Stimulated activated CD8-positive, alpha-beta memory T cell treated with anti-CD3 and anti-CD28 coated beads, Interleukin-7, amount 100 ng/mL, for 24 hours (primary cell): ENCODE data around the gene LRRC4.
A peak's percentile ranks its signal among the peaks of the same experiment; 100 is the strongest.

Source experiments
- DNase-seq: peaks from one replicate; pipeline ENCODE4 v3.0.0-alpha.2; 2020; ENCODE audit warnings: low read depth

LRRC4 gene

DNA sequence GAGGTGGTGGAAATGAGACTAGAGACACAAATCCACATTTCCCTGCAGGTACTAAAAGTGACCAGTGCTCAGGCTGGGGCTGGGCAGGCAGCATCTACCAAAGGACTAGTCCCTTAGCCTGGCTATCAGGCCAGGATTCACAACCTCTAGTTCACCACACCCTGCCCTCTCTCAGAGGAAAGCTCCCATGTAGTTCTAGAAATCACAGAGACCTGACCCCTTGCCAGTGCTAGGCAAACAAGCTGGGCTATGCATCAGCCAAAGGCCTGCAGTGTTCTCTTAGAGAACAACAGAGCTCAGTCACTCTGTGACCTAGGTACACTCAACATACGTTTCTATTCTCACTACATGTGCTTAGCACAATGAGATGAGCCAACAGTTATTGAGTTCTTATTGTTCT, 26.7 kb upstream of the LRRC4 start:
- no peak for DNase-seq

- no peak for DNase-seq
These were observed 25.7 kb upstream of the LRRC4 start for GRCh38 chr7:128056901-128057300.

GRCh38 chr7:128055637-128056036, 24.4 kb upstream of the LRRC4 start:
- no peak for DNase-seq

GRCh38 chr7:128054511-128054910, 23.3 kb upstream of the LRRC4 start:
- no peak for DNase-seq

- DNase-seq: no peak
These were observed 22.8 kb upstream of the LRRC4 start for GRCh38 chr7:128053991-128054390.

- no peak for DNase-seq
These were observed 21.8 kb upstream of the LRRC4 start for GRCh38 chr7:128053023-128053422.

DNA sequence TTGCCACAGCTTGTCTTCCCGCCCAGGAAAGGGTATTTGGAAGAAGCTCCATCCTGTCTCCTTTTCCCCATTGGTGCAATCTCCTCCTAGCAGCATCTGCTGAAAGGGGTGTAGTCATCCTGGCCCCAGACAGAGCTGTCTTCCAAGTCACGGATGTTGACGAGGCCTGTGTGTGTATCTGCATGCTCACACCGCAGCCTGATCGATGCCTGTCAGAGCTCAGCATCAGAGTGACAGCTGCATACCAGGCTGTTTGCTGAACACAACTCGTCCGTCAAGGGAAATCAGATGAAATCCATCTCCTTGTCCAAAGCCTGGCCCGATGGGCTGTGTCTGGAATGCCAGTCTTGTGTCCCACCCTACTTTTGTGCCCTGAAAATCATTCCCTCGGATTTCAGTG, 21.2 kb upstream of the LRRC4 start:
- no peak for DNase-seq

GRCh38 chr7:128045766-128046165, 14.5 kb upstream of the LRRC4 start:
- no peak for DNase-seq

- DNase-seq: no peak
These were observed 13.9 kb upstream of the LRRC4 start for GRCh38 chr7:128045158-128045557.

DNA sequence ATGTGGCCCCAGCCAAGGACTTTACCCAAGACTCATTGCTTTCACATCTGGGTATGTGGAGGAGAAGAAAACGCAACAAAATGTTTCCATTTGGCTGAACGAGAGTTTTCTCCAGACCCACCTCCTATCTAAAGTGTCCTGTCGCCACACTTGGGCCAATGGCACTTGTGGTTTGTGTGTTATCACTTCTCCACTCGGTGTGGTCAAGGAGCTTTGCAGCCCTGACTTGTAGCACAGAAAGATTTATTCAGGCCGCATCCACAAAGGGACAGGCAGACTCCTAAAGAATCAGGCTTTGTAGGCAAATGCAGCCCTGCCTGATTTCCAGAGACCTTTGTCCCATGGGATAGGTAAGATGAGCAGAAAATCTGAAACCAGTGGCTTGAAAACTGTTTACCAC, 12.8 kb upstream of the LRRC4 start:
- DNase-seq: no peak

DNA sequence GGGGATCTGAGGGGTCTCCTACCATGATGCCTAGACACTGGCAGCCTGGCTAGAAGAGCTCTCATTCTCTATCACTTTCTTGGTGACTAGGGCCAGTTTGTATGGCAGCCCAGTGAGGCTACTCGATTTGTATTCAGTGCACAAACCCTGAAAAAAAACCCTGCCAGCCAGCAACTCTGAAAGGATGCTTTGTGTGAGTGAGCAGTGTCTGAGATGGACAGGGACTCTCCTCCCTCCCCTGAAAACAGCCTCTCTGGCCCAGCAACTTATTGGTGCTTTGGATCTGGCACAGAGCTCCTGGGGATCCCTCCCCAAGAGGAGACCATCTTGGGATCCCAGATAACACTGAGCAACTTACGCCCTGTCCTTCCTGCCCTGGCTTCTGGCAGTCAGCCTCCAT, 10.8 kb upstream of the LRRC4 start:
- DNase-seq: no peak

DNA sequence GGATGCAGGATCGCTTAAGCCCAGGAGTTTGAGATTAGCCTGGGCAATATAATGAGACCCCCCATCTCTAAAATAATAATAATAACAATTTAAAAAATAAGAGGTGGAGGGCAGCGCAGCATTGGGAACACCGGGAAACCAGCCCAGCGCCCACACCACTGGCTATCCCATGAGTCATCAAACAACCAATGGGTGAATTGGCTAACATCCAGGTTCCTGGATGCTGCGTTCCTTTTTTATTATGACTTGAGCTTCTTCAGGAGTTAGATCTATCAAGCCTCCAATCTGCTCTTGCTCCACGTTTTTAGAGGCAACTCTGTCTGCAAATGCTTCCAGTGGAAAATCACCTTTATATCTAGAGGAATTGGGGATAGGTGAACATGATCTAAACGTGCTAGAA, 10.0 kb upstream of the LRRC4 start:
- DNase-seq: no peak

GRCh38 chr7:128040205-128040604, 9.0 kb upstream of the LRRC4 start:
- DNase-seq: no peak

DNA sequence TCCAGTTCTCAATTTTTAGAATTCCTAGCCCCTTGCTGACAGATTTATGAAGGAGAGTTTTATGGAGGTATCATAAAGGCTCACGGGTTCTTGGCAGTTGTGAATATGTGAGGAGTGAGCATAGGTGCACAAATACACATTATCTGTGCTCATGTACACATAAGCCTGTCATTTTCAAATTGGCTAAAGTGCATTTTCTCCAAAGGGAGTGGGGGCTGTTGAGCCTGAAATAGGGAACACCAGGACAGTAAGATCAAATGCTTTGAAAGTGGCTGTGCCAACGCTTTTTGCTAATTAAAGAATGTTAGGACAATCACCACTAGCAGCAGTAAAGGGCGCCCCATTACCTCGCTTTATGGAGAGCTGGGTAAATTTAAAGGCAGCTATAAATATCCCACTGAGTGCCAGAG, 8.3 kb upstream of the LRRC4 start:
- DNase-seq: no peak

DNA sequence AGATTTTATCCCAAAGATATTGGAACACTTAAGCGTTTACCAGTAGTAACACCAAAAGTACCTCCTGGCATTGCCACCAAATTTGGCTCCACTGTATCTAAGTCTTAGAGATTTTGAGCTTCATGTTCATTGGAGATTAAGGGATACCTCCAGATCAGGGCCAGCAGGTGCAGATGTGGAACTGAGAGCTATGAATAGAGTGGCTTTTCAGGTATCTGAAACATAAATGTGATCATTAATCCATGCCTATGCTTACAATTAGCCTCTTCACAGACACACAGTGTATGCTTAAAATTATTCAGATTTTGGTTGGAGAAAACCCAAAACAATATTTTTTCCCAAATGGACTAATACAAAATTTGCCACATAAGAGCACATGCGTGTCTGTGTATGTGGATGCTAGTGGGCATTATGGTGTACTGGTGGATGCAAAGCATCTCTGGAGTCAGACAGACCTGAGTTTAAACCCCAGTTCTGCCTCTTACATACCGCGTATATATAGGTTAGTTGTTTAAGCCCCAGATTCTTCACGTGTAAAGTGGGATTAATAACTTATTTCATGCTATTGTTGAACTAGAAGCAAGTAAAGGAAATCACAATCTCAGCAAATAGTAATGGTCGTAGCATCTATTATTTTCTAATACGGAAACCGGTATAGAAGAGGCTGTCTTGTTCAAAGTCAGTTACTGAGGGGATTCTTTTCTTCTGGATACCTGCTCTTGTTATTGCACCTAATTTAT, 6.8 kb upstream of the LRRC4 start:
- no peak for DNase-seq

- no peak for DNase-seq
These were observed 5.8 kb upstream of the LRRC4 start for GRCh38 chr7:128037081-128037480.

GRCh38 chr7:128036226-128036940, 5.1 kb upstream of the LRRC4 start:
- DNase-seq: no peak

- DNase-seq: no peak
These were observed 4.5 kb upstream of the LRRC4 start for GRCh38 chr7:128035712-128036111.

- DNase-seq: no peak
These were observed 3.6 kb upstream of the LRRC4 start for GRCh38 chr7:128034825-128035224.

- DNase-seq: no peak
These were observed 2.0 kb upstream of the LRRC4 start for GRCh38 chr7:128033246-128033645.

DNA sequence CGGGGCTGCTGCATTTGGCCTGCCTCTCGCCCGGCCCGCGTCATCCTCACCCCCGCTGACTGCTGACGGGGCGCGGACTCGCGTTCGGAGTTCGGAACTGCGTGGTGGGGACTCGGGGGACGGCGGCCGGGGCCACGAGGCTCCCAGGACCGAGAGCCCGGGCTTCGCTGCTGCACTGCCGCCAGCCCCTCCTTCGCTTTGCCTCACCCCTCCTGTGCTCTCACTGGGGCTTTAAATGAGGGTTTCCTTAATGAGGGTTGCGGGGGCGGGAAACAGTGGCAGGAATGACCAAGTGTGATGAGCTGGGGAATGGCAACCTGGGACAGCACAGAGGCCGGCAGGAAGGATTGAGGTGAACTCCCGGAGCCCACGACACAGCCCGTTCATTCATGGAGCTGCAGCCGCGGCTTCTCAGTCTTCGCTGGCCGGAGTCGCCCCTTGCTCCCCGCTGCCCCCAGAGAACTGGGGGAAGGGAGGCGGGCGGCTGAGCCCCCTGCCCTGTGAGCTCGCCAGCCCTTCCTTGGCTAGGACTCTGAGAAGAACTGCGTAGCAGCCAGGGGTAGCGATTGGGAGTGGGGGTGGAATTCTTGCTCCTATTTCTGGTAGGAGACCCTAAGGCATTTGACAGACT, 1.5 kb upstream of the LRRC4 start:
- no peak for DNase-seq

- DNase-seq: peak; percentile 28
These were observed 816 bp upstream of the LRRC4 start for GRCh38 chr7:128031901-128032604.

GRCh38 chr7:128030263-128030653, 979 bp downstream of the LRRC4 start:
- DNase-seq: no peak
